ENCODE measurements around the gene FAM168A.

The FAM168A gene

GRCh38 chr11:73390601-73391565 lies 207.0 kb downstream of the FAM168A start:
- no peak for DNase-seq (ENCODE audit: low read depth, low spot score)

- DNase-seq (ENCODE audit: low read depth, low spot score): no peak
Measured at GRCh38 chr11:73389916-73390315, 208.0 kb downstream of the FAM168A start.

GRCh38 chr11:73389134-73389525 lies 208.8 kb downstream of the FAM168A start:
- no peak for DNase-seq (ENCODE audit: low read depth, low spot score)

GRCh38 chr11:73388265-73389133 lies 209.4 kb downstream of the FAM168A start:
- no peak for DNase-seq (ENCODE audit: low read depth, low spot score)

DNA sequence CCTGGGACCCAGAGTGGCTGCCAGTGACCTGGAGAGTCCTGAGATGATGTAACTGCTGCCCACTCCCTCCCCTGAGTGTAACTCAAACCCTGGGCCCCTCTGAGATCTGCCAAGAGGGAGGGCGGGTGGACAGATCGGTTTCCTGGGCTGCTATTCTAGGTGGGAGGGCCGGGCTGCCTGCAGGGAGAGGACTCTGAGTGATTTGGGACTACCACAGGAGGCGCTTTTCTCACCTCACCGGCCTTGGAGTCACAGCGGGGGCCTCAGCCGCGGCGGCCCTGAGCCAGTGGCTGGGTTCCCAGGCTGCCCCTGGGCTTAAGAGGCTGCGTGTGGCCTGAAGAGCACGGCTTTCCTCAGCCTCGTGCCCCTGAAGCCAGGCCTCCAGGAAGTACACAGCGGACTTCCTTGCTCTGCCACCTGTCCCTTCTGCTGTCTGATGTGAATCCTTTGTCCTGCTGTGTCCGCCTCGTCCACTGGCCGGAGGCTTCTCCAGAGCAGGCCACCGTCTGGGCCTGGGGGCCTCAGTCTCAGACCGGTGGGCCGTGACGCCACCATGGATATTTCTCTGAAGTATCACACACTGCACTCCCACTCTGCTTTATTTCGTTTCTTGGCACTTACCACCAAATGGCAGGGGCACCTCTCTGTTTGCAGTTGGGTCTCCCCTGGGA lies 210.2 kb downstream of the FAM168A start:
- no peak for DNase-seq (ENCODE audit: low read depth, low spot score)

DNA sequence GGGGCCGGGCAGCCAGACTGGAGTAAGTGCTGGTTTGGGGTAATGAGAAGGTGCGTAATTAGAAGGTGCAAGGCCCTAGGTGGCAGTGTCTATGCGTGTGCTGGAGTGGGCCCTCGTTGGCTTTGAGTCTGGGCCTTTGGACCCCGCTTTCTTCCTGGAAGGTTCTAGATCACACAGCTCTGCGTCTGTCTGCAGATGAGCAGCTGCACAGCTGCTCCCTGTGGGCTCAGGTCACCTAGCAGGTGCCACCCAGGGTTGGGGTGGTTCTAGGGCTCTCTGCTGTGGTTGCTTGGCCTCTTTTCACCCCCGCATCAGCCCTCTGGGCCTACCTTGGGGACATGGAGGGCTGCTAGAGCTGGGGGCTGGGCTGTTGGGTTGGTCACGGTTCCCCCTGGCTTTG lies 211.4 kb downstream of the FAM168A start:
- no peak for DNase-seq (ENCODE audit: low read depth, low spot score)

- no peak for DNase-seq (ENCODE audit: low read depth, low spot score)
Measured at GRCh38 chr11:73386016-73386415, 211.9 kb downstream of the FAM168A start.

- no peak for DNase-seq (ENCODE audit: low read depth, low spot score)
Measured at GRCh38 chr11:73384872-73385689, 212.8 kb downstream of the FAM168A start.

DNA sequence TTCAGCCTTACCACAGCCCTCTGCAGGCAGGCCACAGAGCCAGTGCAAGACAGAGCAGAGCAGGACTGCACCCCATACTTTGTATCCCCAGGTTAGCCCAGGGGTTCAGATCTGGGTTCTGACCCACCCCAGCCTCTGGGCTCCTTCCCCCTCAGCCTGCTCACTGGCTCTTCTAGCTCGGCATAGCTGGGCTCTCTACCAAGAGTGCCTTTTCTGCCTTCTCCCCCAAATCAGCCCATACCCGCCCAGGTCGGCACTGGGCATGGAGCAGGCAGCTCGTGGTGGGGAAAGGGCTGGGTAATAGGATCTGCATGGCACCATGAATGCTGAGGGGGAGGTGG lies 213.4 kb downstream of the FAM168A start:
- DNase-seq (ENCODE audit: low read depth, low spot score): no peak

- DNase-seq (ENCODE audit: low read depth, low spot score): no peak
Measured at GRCh38 chr11:73384125-73384441, 213.8 kb downstream of the FAM168A start.

GRCh38 chr11:73383249-73384124 lies 214.4 kb downstream of the FAM168A start:
- no peak for DNase-seq (ENCODE audit: low read depth, low spot score)

DNA sequence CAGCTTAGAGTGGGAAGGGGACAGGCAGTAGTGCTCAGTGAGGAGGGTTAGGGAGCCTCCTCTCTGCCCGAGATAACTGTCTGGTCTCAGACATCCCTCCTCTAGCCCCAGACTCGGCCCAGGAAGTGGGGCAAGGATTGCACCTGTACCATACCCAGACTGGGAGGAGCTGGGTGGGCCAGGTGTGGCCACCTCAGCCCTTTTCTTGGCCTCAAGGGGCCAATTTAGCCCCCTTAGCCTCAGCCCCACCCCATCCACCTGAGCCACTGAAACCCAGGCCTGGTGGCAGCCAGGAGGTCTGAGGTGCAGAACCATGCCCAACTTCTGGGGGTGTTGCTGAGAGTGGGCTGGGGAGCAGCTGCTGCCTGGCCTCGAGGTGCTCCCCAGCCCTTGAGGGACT lies 215.2 kb downstream of the FAM168A start:
- no peak for DNase-seq (ENCODE audit: low read depth, low spot score)

DNA sequence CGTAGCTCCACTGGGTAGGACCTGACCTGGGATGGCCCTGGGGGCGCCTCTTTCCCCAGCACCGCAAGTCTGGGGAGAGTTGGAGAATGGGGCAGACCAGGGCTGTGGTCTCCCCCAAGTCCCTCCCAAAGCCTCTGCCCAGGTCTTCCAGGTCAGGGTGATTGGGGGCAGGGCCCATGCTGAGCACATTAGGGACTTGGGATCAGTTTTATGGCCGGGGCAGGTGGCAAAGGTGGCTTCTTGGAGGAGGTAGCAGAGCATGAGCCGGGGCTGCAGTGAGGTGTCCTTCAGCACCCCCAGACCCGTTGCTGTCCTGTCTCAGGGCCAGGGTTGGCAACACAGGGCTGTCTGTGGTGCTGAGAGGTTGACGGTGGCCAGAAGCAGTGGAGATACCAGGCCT lies 215.7 kb downstream of the FAM168A start:
- DNase-seq (ENCODE audit: low read depth, low spot score): no peak

DNA sequence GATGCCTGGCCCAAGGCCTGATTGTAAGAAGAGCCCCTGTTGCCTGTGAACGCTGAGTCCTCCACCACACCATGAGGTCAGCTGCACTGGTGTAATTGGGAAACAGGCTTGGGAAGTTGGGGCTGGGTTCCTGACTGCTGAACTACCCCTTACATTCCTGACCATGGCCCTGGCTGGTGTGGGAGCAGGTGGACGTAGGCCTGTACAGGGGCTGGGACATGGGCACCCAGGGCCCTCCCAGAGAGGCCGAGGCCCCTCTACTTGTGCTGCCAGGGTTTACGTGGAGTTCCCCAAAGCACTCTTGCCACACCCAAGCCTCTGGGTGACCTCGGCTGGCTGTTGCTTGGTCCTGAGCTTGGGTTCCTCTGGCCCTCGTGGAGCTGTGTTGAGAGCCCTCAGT lies 216.3 kb downstream of the FAM168A start:
- DNase-seq (ENCODE audit: low read depth, low spot score): no peak

- DNase-seq (ENCODE audit: low read depth, low spot score): no peak
Measured at GRCh38 chr11:73380897-73381410, 217.0 kb downstream of the FAM168A start.

GRCh38 chr11:73380331-73380730 lies 217.6 kb downstream of the FAM168A start:
- no peak for DNase-seq (ENCODE audit: low read depth, low spot score)

- no peak for DNase-seq (ENCODE audit: low read depth, low spot score)
Measured at GRCh38 chr11:73379189-73379880, 218.6 kb downstream of the FAM168A start.

- peak; percentile 21 for DNase-seq (ENCODE audit: low read depth, low spot score)
Measured at GRCh38 chr11:73376803-73377629, 220.9 kb downstream of the FAM168A start.
